C4-2B (cell line): ENCODE measurements around the gene ACAD11.

Experiments used
- ZFX ChIP-seq: fragments of 450-650 bp; IDR thresholded peaks from 2 replicates; pipeline ENCODE4 v1.6.1; 2017
- TF ChIP-seq, protein P1 (sequence below): fragments of 450-650 bp; conservative IDR thresholded peaks from 2 replicates; pipeline ENCODE4 v1.5.1; 2017; ENCODE audit warnings: mild to moderate bottlenecking

DNA sequence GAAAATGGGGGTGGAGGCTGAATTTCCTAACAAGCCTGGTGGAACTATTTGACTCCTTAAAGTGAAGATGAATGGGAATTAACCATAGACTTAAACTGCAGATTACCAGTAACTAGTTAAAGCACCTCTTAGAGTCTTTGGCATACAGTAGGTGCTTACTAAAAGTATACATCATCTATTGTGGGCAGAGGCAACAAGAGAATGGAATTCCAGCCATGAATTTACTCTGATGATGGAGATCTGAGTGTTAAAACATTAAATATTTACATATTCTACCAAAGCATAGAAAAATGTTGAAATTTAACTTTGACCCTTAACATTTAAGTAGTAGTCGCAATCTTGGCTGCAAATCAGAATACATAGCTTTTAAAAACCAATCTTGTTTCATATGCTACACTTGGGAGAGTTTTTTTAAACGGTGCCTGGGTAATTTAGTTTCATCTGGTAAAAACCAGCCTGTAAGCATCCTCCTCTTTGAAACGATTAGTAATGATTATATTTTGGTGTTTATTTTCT, 5.7 kb upstream of the ACAD11 start:
- TF ChIP-seq, protein P1, sequence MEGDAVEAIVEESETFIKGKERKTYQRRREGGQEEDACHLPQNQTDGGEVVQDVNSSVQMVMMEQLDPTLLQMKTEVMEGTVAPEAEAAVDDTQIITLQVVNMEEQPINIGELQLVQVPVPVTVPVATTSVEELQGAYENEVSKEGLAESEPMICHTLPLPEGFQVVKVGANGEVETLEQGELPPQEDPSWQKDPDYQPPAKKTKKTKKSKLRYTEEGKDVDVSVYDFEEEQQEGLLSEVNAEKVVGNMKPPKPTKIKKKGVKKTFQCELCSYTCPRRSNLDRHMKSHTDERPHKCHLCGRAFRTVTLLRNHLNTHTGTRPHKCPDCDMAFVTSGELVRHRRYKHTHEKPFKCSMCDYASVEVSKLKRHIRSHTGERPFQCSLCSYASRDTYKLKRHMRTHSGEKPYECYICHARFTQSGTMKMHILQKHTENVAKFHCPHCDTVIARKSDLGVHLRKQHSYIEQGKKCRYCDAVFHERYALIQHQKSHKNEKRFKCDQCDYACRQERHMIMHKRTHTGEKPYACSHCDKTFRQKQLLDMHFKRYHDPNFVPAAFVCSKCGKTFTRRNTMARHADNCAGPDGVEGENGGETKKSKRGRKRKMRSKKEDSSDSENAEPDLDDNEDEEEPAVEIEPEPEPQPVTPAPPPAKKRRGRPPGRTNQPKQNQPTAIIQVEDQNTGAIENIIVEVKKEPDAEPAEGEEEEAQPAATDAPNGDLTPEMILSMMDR = no peak
- TF ChIP-seq ZFX = no peak
